H9 (cell line): ENCODE measurements around the gene SPOP. TPM values are rescaled to one million over a fixed set of nuclear protein-coding genes. Genes with fewer than 3 reads are reported as not detected.

Source experiments
- DNase-seq: peaks from one replicate; pipeline ENCODE4 v3.0.0-alpha.2; 2017
- H2AFZ ChIP-seq: one replicate; pipeline ENCODE4 v1.6.1; 2013; ENCODE audit warnings: mild to moderate bottlenecking, low read length, control low read depth, moderate library complexity
- H2AK5ac ChIP-seq: 2 replicates; pipeline ENCODE4 v1.6.1; 2013; ENCODE audit warnings: low read length, control low read depth, mixed read lengths; ENCODE audit not compliant: insufficient read length
- H2BK120ac ChIP-seq: one replicate; pipeline ENCODE4 v1.6.1; 2013; ENCODE audit warnings: low read depth, mild to moderate bottlenecking, low read length, control low read depth, inconsistent platforms; ENCODE audit not compliant: poor library complexity, severe bottlenecking
- H2BK12ac ChIP-seq: 2 replicates; pipeline ENCODE4 v1.6.1; 2013; ENCODE audit warnings: low read length, control low read depth, mixed read lengths, low read depth; ENCODE audit not compliant: insufficient read length
- H2BK15ac ChIP-seq: 2 replicates; pipeline ENCODE4 v1.6.1; 2013; ENCODE audit warnings: low read depth, low read length, control low read depth
- H2BK20ac ChIP-seq: one replicate; pipeline ENCODE4 v1.6.1; 2013; ENCODE audit warnings: low read depth, mild to moderate bottlenecking, low read length, control low read depth, inconsistent platforms; ENCODE audit not compliant: poor library complexity, severe bottlenecking
- H2BK5ac ChIP-seq: 2 replicates; pipeline ENCODE4 v1.6.1; 2013; ENCODE audit warnings: low read length, control low read depth, mixed read lengths; ENCODE audit not compliant: insufficient read length
- H3K14ac ChIP-seq: 2 replicates; pipeline ENCODE4 v1.6.1; 2013; ENCODE audit warnings: low read length, control low read depth; ENCODE audit not compliant: insufficient read depth
- H3K18ac ChIP-seq: 2 replicates; pipeline ENCODE4 v1.6.1; 2013; ENCODE audit warnings: low read depth, mild to moderate bottlenecking, mixed read lengths, low read length, control low read depth; ENCODE audit not compliant: insufficient read length
- H3K23ac ChIP-seq: 2 replicates; pipeline ENCODE4 v1.6.1; 2013; ENCODE audit warnings: low read length, control low read depth, mixed read lengths, low read depth; ENCODE audit not compliant: insufficient read length
- H3K23me2 ChIP-seq: 2 replicates; pipeline ENCODE4 v1.6.1; 2013; ENCODE audit warnings: low read depth, mild to moderate bottlenecking, mixed read lengths, low read length, control low read depth; ENCODE audit not compliant: insufficient read length, poor library complexity, severe bottlenecking
- H3K27ac ChIP-seq: 2 replicates; pipeline ENCODE4 v1.5.1; 2013; ENCODE audit warnings: low read length, control low read depth, mixed read lengths, low read depth; ENCODE audit not compliant: insufficient read length
- H3K27me3 ChIP-seq: 2 replicates; pipeline ENCODE4 v1.6.1; 2013; ENCODE audit warnings: low read length, control low read depth, inconsistent platforms; ENCODE audit not compliant: insufficient read depth
- H3K4ac ChIP-seq: 2 replicates; pipeline ENCODE4 v1.6.1; 2013; ENCODE audit warnings: low read depth, mild to moderate bottlenecking, control low read depth, inconsistent platforms, low read length, moderate library complexity
- H3K4me1 ChIP-seq: 2 replicates; pipeline ENCODE4 v1.6.1; 2013; ENCODE audit warnings: low read length, control low read depth, inconsistent platforms; ENCODE audit not compliant: insufficient read depth
- H3K4me2 ChIP-seq: 2 replicates; pipeline ENCODE4 v1.6.1; 2013; ENCODE audit warnings: low read length, control low read depth, mixed read lengths; ENCODE audit not compliant: insufficient read length, insufficient read depth
- H3K56ac ChIP-seq: 2 replicates; pipeline ENCODE4 v1.6.1; 2013; ENCODE audit warnings: low read depth, mild to moderate bottlenecking, mixed read lengths, low read length, control low read depth; ENCODE audit not compliant: insufficient read length
- H3K79me1 ChIP-seq: 2 replicates; pipeline ENCODE4 v1.6.1; 2013; ENCODE audit warnings: low read depth, mild to moderate bottlenecking, moderate library complexity, low read length, control low read depth, inconsistent platforms; ENCODE audit not compliant: insufficient read depth, poor library complexity, severe bottlenecking
- H3K79me2 ChIP-seq: 2 replicates; pipeline ENCODE4 v1.6.1; 2013; ENCODE audit warnings: low read length, control low read depth, inconsistent platforms; ENCODE audit not compliant: insufficient read depth
- H3K9ac ChIP-seq: 2 replicates; pipeline ENCODE4 v1.6.1; 2013; ENCODE audit warnings: low read length, control low read depth, mixed read lengths; ENCODE audit not compliant: insufficient read length; ENCODE audit errors: extremely low read depth
- H3K9me3 ChIP-seq: one replicate; pipeline ENCODE4 v1.6.1; 2013; ENCODE audit warnings: low read depth, low read length, inconsistent platforms; ENCODE audit not compliant: control insufficient read depth
- H3T11ph ChIP-seq: one replicate; pipeline ENCODE4 v1.6.1; 2013; ENCODE audit warnings: mild to moderate bottlenecking, low read length, control low read depth, inconsistent platforms
- H4K20me1 ChIP-seq: one replicate; pipeline ENCODE4 v1.6.1; 2013; ENCODE audit not compliant: control insufficient read depth, insufficient read length, insufficient read depth
- H4K5ac ChIP-seq: 2 replicates; pipeline ENCODE4 v1.6.1; 2013; ENCODE audit warnings: low read depth, mild to moderate bottlenecking, mixed read lengths, low read length, control low read depth; ENCODE audit not compliant: insufficient read length
- H4K8ac ChIP-seq: replicated peaks from 2 replicates; pipeline ENCODE4 v1.6.1; 2013; ENCODE audit warnings: low read length, control low read depth, mixed read lengths, low read depth; ENCODE audit not compliant: insufficient read length
- H4K91ac ChIP-seq: 2 replicates; pipeline ENCODE4 v1.6.1; 2013; ENCODE audit warnings: low read depth, mild to moderate bottlenecking, moderate library complexity, mixed read lengths, low read length, control low read depth; ENCODE audit not compliant: insufficient read length
- H3K27ac Mint-ChIP-seq, 3 experiments: 2 replicates in 2 of 3; 3 replicates in 1 of 3; pipeline ENCODE4 v1.8.0; 2020 to 2021; ENCODE audit warnings: mixed read lengths in 3 of 3, mild to moderate bottlenecking in 1 of 3, moderate library complexity in 1 of 3
- H3K27me3 Mint-ChIP-seq: 2 replicates; pipeline ENCODE4 v1.8.0; 2021; ENCODE audit warnings: low read depth, mild to moderate bottlenecking, moderate library complexity, mixed read lengths
- H3K36me3 Mint-ChIP-seq, 3 experiments: 2 replicates in 2 of 3; 3 replicates in 1 of 3; pipeline ENCODE4 v1.8.0; 2020 to 2021; ENCODE audit warnings: low read depth in 3 of 3, mixed read lengths in 3 of 3; ENCODE audit not compliant: insufficient read depth in 1 of 3
- H3K4me1 Mint-ChIP-seq, 2 experiments: 2 replicates each; pipeline ENCODE4 v1.8.0; 2020; ENCODE audit warnings: mixed read lengths in 2 of 2
- H3K4me3 Mint-ChIP-seq, 2 experiments: 2 replicates in 1 of 2; 3 replicates in 1 of 2; pipeline ENCODE4 v1.8.0; 2020 to 2021; ENCODE audit warnings: mild to moderate bottlenecking in 2 of 2, mixed read lengths in 2 of 2, moderate library complexity in 1 of 2
- H3K9me3 Mint-ChIP-seq, 2 experiments: 2 replicates in 1 of 2; 3 replicates in 1 of 2; pipeline ENCODE4 v1.8.0; 2020; ENCODE audit warnings: mild to moderate bottlenecking in 2 of 2, mixed read lengths in 2 of 2, moderate library complexity in 1 of 2
- total RNA-seq: library from RNA; stranded (reverse); gene quantifications from 2 replicates; pipeline ENCODE4 v1.2.1, GENCODE V29; 2021
- TF ChIP-seq, protein P1 (sequence below): fragments of 200-600 bp; sonication (generic); conservative IDR thresholded peaks from 3 replicates; pipeline ENCODE4 v1.8.0; 2021; ENCODE audit warnings: antibody characterized with exemption, mild to moderate bottlenecking

Gene SPOP
- total RNA-seq, 1 experiment from 2014 or later, result 33.7 TPM

DNA sequence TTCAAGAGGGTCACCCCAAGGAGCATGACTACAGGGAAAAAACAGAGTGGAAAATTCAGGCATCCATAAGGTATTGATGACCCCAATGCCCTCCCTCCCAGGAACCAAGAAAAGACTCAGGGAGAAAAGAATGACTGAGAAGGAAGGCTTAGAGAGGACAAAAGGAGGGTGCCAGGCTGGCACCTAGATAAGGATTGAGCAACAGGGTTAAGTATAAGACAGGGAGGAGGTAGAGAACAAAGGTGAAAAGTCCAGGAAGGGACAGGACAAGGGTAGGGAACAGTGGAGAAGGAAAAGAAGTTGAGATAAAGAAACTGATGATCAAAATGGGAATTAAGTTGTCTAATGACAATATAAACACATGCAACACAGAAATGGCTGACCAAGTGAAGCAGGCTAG, 27.4 kb upstream of the SPOP start:
- no peaks in the 10 kb centered on the region for H4K20me1 ChIP-seq
- H2BK15ac ChIP-seq, result no peak overlapping the region
- H2AFZ ChIP-seq, result no peak overlapping the region
- no peak overlapping the region for H2BK5ac ChIP-seq
- no peak overlapping the region for H4K91ac ChIP-seq
- peaks cover 16 to 54% (median 51%) of the 10 kb centered on the region in 3 experiments; a peak in 6 of 7 replicates for H3K36me3 Mint-ChIP-seq
- no peak overlapping the region for H3K9ac ChIP-seq
- H3K79me1 ChIP-seq, result no peaks in the 10 kb centered on the region
- no peak overlapping the region for H3K4ac ChIP-seq
- no peak overlapping the region for H3K27ac ChIP-seq
- DNase-seq, result no peak
- peaks cover 6% of the 10 kb centered on the region for H3K23me2 ChIP-seq
- no peaks in the 10 kb centered on the region for H3K4me1 ChIP-seq
- no peaks in the 10 kb centered on the region for H3K27me3 Mint-ChIP-seq
- no peak overlapping the region for H3K4me2 ChIP-seq
- no peaks in the 10 kb centered on the region for H3K27me3 ChIP-seq
- no peak overlapping the region for H4K5ac ChIP-seq
- H3K23ac ChIP-seq, result no peak overlapping the region
- H3K14ac ChIP-seq, result no peak overlapping the region
- H3K9me3 Mint-ChIP-seq, result no peaks in the 10 kb centered on the region
- H3K4me3 Mint-ChIP-seq, result peak overlapping the region; percentile 30 to 89; a peak in 4 of 5 replicates
- H3K18ac ChIP-seq, result no peak overlapping the region
- H3K79me2 ChIP-seq, result peaks cover 3% of the 10 kb centered on the region; the same call in 1 of the 2 replicates
- no peak overlapping the region for H3K56ac ChIP-seq
- TF ChIP-seq, protein P1, sequence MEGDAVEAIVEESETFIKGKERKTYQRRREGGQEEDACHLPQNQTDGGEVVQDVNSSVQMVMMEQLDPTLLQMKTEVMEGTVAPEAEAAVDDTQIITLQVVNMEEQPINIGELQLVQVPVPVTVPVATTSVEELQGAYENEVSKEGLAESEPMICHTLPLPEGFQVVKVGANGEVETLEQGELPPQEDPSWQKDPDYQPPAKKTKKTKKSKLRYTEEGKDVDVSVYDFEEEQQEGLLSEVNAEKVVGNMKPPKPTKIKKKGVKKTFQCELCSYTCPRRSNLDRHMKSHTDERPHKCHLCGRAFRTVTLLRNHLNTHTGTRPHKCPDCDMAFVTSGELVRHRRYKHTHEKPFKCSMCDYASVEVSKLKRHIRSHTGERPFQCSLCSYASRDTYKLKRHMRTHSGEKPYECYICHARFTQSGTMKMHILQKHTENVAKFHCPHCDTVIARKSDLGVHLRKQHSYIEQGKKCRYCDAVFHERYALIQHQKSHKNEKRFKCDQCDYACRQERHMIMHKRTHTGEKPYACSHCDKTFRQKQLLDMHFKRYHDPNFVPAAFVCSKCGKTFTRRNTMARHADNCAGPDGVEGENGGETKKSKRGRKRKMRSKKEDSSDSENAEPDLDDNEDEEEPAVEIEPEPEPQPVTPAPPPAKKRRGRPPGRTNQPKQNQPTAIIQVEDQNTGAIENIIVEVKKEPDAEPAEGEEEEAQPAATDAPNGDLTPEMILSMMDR, result no peak
- H3K4me1 Mint-ChIP-seq, result peaks cover 10 to 14% of the 10 kb centered on the region in 2 experiments
- no peak overlapping the region for H2BK120ac ChIP-seq
- no peaks in the 10 kb centered on the region for H3K9me3 ChIP-seq
- no peak overlapping the region for H2BK20ac ChIP-seq
- no peak overlapping the region for H3K27ac Mint-ChIP-seq
- no peak overlapping the region for H2BK12ac ChIP-seq
- H3T11ph ChIP-seq, result no peak overlapping the region
- H2AK5ac ChIP-seq, result no peak overlapping the region
- no peak overlapping the region for H4K8ac ChIP-seq
